HUES64 (cell line): ENCODE measurements around the gene C12orf43.

Experiments used
- H3K27ac ChIP-seq: 2 replicates; pipeline ENCODE4 v1.7.0; 2013; ENCODE audit warnings: low read depth, low read length, inconsistent platforms
- H3K27me3 ChIP-seq: 2 replicates; pipeline ENCODE4 v1.6.1; 2013; ENCODE audit warnings: mild to moderate bottlenecking, low read length; ENCODE audit not compliant: insufficient read depth
- H3K36me3 ChIP-seq: 2 replicates; pipeline ENCODE4 v1.6.1; 2013; ENCODE audit warnings: mild to moderate bottlenecking, low read length; ENCODE audit not compliant: insufficient read depth
- H3K4me1 ChIP-seq: 2 replicates; pipeline ENCODE4 v1.6.1; 2013; ENCODE audit warnings: mild to moderate bottlenecking, low read length, moderate library complexity; ENCODE audit not compliant: insufficient read depth
- H3K4me3 ChIP-seq: 2 replicates; pipeline ENCODE4 v1.5.1; 2013; ENCODE audit warnings: mild to moderate bottlenecking, low read length, moderate library complexity
- H3K9ac ChIP-seq: 2 replicates; pipeline ENCODE4 v1.6.1; 2013; ENCODE audit warnings: mild to moderate bottlenecking, low read depth, low read length
- H3K9me3 ChIP-seq: 2 replicates; pipeline ENCODE4 v1.6.1; 2013; ENCODE audit warnings: low read depth, low read length; ENCODE audit not compliant: insufficient read depth
- WGBS: fragments of 150-250, 120-280 bp; methylation state at CpG from one replicate; pipeline ENCODE4 v1.1.7; 2013; ENCODE audit warnings: missing lambda C conversion rate; 5-methylcytosine and 5-hydroxymethylcytosine counted together

The C12orf43 gene

GRCh38 chr12:120996133-120996746 is 20.0 kb downstream of the C12orf43 start:
- no peaks in the 10 kb centered on the region for H3K27me3 ChIP-seq
- H3K4me3 ChIP-seq, result no peak overlapping the region
- H3K27ac ChIP-seq, result no peak overlapping the region
- no peaks in the 10 kb centered on the region for H3K36me3 ChIP-seq
- H3K9me3 ChIP-seq, result no peaks in the 10 kb centered on the region
- WGBS, result 93% methylated on average over 11 of the region's 11 CpGs
- H3K9ac ChIP-seq, result no peak overlapping the region
- no peaks in the 10 kb centered on the region for H3K4me1 ChIP-seq

GRCh38 chr12:120994589-120995337 is 21.5 kb downstream of the C12orf43 start:
- Histone ChIP-seq H3K27me3 (no peaks in the 10 kb centered on the region), H3K36me3 (no peaks in the 10 kb centered on the region), H3K9ac (no peak overlapping the region), H3K27ac (no peak overlapping the region), H3K9me3 (no peaks in the 10 kb centered on the region), H3K4me3 (no peak overlapping the region), H3K4me1 (no peaks in the 10 kb centered on the region)
- WGBS, result 92% methylated on average over 2 of the region's 2 CpGs

GRCh38 chr12:120994059-120994458 is 22.2 kb downstream of the C12orf43 start:
- Histone ChIP-seq H3K4me1 (no peaks in the 10 kb centered on the region), H3K9ac (no peak overlapping the region), H3K27ac (no peak overlapping the region), H3K4me3 (no peak overlapping the region), H3K9me3 (no peaks in the 10 kb centered on the region), H3K27me3 (no peaks in the 10 kb centered on the region), H3K36me3 (no peaks in the 10 kb centered on the region)
- WGBS, result 95% methylated on average over 13 of the region's 15 CpGs

- H3K4me1 ChIP-seq, result no peaks in the 10 kb centered on the region
- H3K4me3 ChIP-seq, result no peak overlapping the region
- H3K36me3 ChIP-seq, result no peaks in the 10 kb centered on the region
- no peak overlapping the region for H3K27ac ChIP-seq
- no peaks in the 10 kb centered on the region for H3K9me3 ChIP-seq
- no peak overlapping the region for H3K9ac ChIP-seq
- no peaks in the 10 kb centered on the region for H3K27me3 ChIP-seq
- 90% methylated on average over 11 of the region's 11 CpGs for WGBS
Measured at GRCh38 chr12:120993496-120993895, 22.8 kb downstream of the C12orf43 start.

- no peaks in the 10 kb centered on the region for H3K4me1 ChIP-seq
- H3K27me3 ChIP-seq, result no peaks in the 10 kb centered on the region
- no peaks in the 10 kb centered on the region for H3K9me3 ChIP-seq
- no peaks in the 10 kb centered on the region for H3K36me3 ChIP-seq
- no peak overlapping the region for H3K4me3 ChIP-seq
- H3K27ac ChIP-seq, result no peak overlapping the region
- WGBS, result 91% methylated on average over 1 of the region's 1 CpG
- no peak overlapping the region for H3K9ac ChIP-seq
Measured at GRCh38 chr12:120992989-120993388, 23.3 kb downstream of the C12orf43 start.

- Histone ChIP-seq H3K9ac (no peak overlapping the region), H3K4me1 (no peaks in the 10 kb centered on the region), H3K27me3 (no peaks in the 10 kb centered on the region), H3K36me3 (no peaks in the 10 kb centered on the region), H3K9me3 (no peaks in the 10 kb centered on the region), H3K4me3 (no peak overlapping the region), H3K27ac (no peak overlapping the region)
Measured at GRCh38 chr12:120991965-120992364, 24.3 kb downstream of the C12orf43 start.

- WGBS, result 83% methylated on average over 2 of the region's 2 CpGs
- Histone ChIP-seq H3K4me1 (no peaks in the 10 kb centered on the region), H3K9ac (no peak overlapping the region), H3K27me3 (no peaks in the 10 kb centered on the region), H3K4me3 (no peak overlapping the region), H3K27ac (no peak overlapping the region), H3K36me3 (no peaks in the 10 kb centered on the region), H3K9me3 (no peaks in the 10 kb centered on the region)
Measured at GRCh38 chr12:120990487-120991055, 25.7 kb downstream of the C12orf43 start.

- H3K4me3 ChIP-seq, result no peak overlapping the region
- no peaks in the 10 kb centered on the region for H3K36me3 ChIP-seq
- no peaks in the 10 kb centered on the region for H3K27me3 ChIP-seq
- no peaks in the 10 kb centered on the region for H3K9me3 ChIP-seq
- H3K4me1 ChIP-seq, result no peaks in the 10 kb centered on the region
- 90% methylated on average over 3 of the region's 3 CpGs for WGBS
- H3K27ac ChIP-seq, result no peak overlapping the region
- no peak overlapping the region for H3K9ac ChIP-seq
Measured at GRCh38 chr12:120989687-120990086, 26.6 kb downstream of the C12orf43 start.

GRCh38 chr12:120988658-120989057 is 27.6 kb downstream of the C12orf43 start:
- Histone ChIP-seq H3K36me3 (no peaks in the 10 kb centered on the region), H3K27ac (no peak overlapping the region), H3K4me1 (0 out of 2 replicates have a peak, but pooled peaks cover 5% of the 10 kb centered on the region), H3K4me3 (no peak overlapping the region), H3K9ac (no peak overlapping the region), H3K27me3 (no peaks in the 10 kb centered on the region), H3K9me3 (no peaks in the 10 kb centered on the region)
- WGBS, result 93% methylated on average over 17 of the region's 17 CpGs

- Histone ChIP-seq H3K36me3 (no peaks in the 10 kb centered on the region), H3K4me1 (0 out of 2 replicates have a peak, but pooled peaks cover 5% of the 10 kb centered on the region), H3K9ac (no peak overlapping the region), H3K27ac (no peak overlapping the region), H3K4me3 (no peak overlapping the region), H3K9me3 (no peaks in the 10 kb centered on the region), H3K27me3 (no peaks in the 10 kb centered on the region)
- 83% methylated on average over 4 of the region's 4 CpGs for WGBS
Measured at GRCh38 chr12:120988234-120988633, 28.1 kb downstream of the C12orf43 start.

GRCh38 chr12:120984351-120984898 is 31.9 kb downstream of the C12orf43 start:
- H3K9ac ChIP-seq, result no peak overlapping the region
- H3K4me3 ChIP-seq, result no peak overlapping the region
- 88% methylated on average over 3 of the region's 3 CpGs for WGBS

More at GRCh38 chr12:120984351-120984898, 31.9 kb downstream of the C12orf43 start:
- H3K27me3 ChIP-seq, result no peaks in the 10 kb centered on the region
- no peaks in the 10 kb centered on the region for H3K36me3 ChIP-seq
- H3K27ac ChIP-seq, result no peak overlapping the region
- 0 out of 2 replicates have a peak, but pooled peaks cover 5% of the 10 kb centered on the region for H3K4me1 ChIP-seq
- H3K9me3 ChIP-seq, result no peaks in the 10 kb centered on the region
